GM21367 (cell line): ENCODE measurements around the gene JDP2.
A peak's percentile ranks its signal among the peaks of the same experiment; 100 is the strongest.

Experiments used
- ATAC-seq: cut with Tn5 transposase; IDR thresholded peaks from one replicate; pipeline ENCODE4 v1.9.1; 2021; ENCODE audit not compliant: unreplicated experiment

The JDP2 gene

DNA sequence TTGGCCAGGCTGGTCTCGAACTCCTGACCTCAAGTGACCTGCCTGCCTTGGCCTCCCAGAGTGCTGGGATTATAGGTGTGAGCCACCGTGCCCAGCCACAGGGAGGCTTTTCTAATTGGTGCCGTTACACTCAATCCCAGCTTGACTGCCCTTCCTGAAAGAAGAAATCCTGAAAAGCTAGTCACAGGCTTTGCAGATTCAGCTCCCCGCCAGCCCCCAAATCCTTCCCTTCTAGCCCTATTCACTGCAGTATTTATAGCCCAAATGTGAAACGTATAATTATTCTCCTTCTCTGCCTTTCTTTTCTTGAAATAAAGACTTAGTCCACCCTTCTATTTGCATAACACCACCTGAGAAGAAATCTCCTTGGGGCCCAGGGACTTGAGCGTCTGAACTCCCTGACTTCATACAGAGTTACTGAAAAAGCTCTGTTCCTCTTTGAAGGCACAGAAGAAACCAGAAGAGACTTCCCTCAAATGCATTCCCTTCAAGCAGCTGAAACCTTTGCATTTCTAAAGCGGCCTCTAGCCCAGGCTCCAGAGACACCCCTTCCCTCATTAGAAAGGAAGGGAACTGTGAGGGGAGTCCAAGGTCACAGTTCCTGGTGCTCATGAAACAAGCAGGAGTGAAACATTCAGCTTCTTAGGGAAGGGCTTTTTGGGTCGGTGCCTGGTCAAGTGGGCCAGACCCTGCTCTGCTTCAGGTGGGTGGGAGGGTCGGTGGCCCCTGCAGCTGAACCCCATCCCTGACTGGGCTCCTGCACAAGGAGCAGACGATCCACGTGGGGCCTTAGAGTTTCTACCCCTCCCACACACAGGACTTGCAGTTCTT is 52.2 kb downstream of the JDP2 start:
- no peak for ATAC-seq

DNA sequence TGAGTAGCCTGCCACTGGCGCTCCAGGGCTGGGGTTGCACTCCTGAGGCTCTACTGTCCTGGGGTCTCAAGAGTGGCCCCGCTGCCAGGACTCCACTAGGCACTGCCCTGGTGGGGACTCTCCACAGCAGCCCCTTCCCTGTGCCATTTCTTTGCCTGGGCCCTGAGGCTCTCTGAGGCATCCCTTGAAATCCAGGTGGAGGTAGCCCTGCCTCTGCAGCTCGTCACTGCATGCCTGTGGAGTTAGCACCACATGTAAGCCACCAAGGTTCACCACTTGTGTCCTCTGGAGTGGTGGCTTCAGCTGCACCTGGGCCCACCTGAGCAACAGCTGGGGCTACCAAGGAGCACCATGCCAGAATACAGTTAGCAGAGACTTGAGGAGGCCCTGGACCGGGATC is 54.5 kb downstream of the JDP2 start:
- no peak for ATAC-seq

DNA sequence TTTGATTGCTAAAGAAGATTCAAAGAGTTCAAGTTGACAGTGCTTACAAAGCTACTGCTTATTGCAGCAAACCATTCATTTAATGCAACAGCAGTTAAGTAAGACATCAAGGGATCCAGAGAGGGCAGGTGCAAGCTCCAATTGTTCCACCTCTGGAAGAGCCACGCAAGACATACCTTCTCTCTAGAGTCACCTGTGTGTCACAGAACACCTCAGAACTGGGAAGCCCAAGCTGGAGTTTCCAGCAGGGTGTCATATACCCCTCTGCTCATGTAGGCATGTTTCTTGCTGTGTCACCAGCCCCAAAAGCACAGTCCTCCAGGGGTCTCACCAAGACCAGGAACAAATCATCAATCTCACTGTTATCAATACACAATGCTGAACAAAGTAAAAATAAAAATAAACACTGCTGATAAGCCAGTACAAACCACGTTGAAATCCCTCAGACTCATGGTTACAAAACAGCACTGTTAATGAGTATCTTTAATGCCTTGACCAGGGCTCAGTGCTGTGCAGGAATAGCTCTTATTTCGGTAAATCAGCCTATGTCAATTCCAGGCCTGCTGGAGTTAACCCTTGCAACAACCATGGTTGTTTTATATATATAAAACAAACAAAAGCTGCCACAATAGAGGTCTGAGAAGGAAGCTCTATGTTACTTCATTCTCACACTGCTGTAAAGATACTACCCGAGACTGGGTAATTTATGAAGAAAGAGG is 57.0 kb downstream of the JDP2 start:
- ATAC-seq: no peak

- ATAC-seq: no peak
These were observed 58.5 kb downstream of the JDP2 start for GRCh38 chr14:75486318-75486717.

GRCh38 chr14:75487155-75487671 is 59.4 kb downstream of the JDP2 start:
- ATAC-seq: peak; percentile 54

DNA sequence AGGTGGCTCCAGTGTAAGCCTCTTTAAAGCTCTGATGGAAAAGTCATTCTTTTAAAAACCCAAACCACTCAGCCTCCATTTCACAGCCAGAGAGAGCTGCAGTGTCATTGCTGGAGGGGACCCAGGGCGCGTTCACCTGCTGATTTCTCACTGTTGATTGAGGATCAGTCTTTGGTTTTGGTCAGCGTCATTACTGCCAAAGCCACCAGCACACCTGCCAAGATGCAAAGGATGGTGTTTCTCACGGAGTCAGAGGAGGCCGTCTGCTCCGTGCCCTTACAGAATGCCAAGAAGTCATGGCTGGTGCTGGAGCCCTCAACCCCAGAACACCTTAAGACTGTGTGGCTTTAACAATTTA is 61.6 kb downstream of the JDP2 start:
- no peak for ATAC-seq

GRCh38 chr14:75491376-75491978 is 63.7 kb downstream of the JDP2 start:
- ATAC-seq: no peak

- no peak for ATAC-seq
These were observed 65.2 kb downstream of the JDP2 start for GRCh38 chr14:75492832-75493591.

GRCh38 chr14:75493592-75494087 is 65.8 kb downstream of the JDP2 start:
- ATAC-seq: no peak

GRCh38 chr14:75494896-75495295 is 67.1 kb downstream of the JDP2 start:
- no peak for ATAC-seq

DNA sequence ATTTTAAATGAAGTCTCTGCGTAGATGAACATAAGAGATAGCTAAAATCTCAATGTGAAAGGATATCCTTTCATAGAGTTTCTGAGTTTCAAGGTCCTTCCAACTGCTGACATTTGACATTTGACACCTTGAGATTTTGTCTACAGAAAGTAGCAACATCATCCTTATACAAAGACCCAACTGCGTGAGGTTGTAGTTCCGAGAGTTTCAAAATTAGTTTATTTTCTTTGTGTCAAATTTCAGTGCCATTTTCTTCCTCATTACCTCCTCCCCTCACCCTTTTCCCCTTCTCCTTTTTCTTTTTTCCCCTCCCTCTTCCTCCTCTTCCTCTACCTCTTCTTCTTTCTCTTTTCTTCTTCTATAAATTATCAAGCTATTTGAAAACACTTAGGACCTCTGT is 67.6 kb downstream of the JDP2 start:
- ATAC-seq: no peak

DNA sequence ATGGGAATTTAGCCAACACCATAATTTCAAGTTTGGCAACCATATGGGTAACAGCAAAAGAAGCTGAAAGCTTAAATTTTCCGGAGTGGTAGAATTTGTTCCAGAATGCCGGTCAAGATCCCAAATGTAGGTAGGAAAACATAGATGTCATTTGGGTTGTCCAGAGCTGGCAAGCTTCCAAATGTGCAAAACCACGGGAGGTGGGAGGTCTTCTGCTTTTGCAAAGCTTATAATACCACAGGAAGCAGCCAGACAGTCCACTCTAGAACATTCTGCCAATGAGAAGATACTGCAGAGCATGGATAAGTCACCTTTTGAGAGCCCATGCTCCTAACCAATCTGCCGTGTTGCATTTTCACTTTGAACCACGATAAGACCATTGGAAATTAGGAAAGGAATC is 68.1 kb downstream of the JDP2 start:
- no peak for ATAC-seq

GRCh38 chr14:75496755-75497154 is 68.9 kb downstream of the JDP2 start:
- no peak for ATAC-seq

- no peak for ATAC-seq
These were observed 69.4 kb downstream of the JDP2 start for GRCh38 chr14:75497191-75497590.

DNA sequence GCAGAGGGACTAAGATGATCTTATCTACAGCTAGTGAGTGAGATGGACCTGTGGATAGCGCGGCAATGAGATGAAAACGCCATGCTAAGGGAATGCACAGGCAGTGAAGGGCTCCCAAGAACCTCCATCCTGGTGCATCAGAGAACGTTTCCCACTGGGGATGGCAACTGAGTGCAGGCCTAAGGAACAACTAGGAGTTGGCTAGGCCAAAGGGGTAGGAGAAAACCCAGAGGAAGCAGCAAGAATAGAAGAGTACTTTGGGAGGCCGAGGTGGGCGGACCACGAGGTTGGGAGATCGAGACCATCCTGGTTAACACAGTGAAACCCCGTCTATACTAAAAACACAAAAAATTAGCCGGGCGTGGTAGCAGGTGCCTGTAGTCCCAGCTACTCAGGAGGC is 69.9 kb downstream of the JDP2 start:
- no peak for ATAC-seq

- peak; percentile 50 for ATAC-seq
These were observed 71.5 kb downstream of the JDP2 start for GRCh38 chr14:75499084-75499875.

DNA sequence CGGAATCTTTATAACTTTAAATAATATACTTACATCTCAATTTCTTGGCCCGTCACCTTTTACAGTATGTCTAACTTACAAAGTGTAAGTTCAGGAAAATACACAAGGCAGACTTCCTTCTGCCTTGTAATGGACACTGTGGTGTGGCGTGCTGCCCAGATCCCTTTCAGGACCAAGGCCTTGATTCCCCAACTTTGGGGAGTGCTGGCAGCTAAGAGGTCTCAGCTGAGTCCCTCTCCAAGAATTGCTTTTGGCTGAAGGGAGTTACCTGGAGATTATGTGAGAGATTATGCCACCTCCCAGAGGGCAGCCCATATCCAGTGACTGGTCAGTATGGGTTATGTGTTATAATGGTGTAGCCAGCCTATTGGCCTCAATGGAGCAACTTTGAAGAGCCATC is 73.3 kb downstream of the JDP2 start:
- no peak for ATAC-seq

- ATAC-seq: no peak
These were observed 76.6 kb downstream of the JDP2 start for GRCh38 chr14:75504411-75504810.

GRCh38 chr14:75506930-75507329 is 79.1 kb downstream of the JDP2 start:
- no peak for ATAC-seq

DNA sequence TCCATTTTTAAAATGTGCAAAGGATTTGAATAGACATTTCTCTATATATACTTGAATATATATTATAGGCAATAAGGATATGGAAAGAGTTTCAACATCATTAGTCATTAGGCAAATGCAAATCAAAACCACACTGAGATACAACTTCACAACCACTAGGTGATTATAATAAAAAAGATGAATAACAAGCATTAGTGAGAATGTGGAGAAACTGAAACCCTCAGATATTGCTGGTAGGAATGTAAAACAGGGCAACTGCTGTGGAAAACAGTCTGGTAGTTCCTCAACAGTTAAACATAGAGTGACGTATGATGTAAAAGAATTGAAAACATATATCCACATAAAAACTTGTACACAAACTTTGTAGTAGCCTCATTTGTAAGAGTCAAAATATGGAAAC is 82.7 kb downstream of the JDP2 start:
- ATAC-seq: no peak
